CD4-positive, alpha-beta T cell treated with Interleukin-21 for 1 hour (primary cell): Measurements from ENCODE around the gene GABRD.
"Not testable (repeated sequence)": the region's sequence is repeated elsewhere in the genome, so short reads cannot be mapped to it uniquely, and the experiment has no call there.

Experiments
- DNase-seq: peaks from one replicate; pipeline ENCODE4 v3.0.0-alpha.2; 2020

The GABRD gene, protein sequence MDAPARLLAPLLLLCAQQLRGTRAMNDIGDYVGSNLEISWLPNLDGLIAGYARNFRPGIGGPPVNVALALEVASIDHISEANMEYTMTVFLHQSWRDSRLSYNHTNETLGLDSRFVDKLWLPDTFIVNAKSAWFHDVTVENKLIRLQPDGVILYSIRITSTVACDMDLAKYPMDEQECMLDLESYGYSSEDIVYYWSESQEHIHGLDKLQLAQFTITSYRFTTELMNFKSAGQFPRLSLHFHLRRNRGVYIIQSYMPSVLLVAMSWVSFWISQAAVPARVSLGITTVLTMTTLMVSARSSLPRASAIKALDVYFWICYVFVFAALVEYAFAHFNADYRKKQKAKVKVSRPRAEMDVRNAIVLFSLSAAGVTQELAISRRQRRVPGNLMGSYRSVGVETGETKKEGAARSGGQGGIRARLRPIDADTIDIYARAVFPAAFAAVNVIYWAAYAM

DNA sequence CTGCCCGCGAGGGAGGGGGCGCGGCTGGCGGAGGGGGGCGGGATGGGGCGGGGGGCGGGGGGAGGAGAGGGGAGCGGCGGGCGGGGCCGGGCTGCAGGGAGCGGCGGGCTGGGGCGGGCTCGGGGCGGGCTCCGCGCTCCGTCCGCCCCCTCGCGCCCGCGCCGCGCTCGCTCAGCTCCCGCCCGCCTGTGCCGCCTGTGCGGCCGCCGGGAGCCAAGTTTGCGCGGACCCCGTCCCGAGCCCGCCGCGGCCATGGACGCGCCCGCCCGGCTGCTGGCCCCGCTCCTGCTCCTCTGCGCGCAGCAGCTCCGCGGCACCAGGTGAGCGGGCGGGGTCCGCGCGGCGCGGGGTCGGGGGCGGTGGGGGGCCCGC, at the start of gene GABRD:
Gene GABRD, plus strand, starts transcription at position 174 of the 372 bp plus-strand sequence. Its CDS starts 79 bp downstream, at position 253.
- DNase-seq, result no peak

DNA sequence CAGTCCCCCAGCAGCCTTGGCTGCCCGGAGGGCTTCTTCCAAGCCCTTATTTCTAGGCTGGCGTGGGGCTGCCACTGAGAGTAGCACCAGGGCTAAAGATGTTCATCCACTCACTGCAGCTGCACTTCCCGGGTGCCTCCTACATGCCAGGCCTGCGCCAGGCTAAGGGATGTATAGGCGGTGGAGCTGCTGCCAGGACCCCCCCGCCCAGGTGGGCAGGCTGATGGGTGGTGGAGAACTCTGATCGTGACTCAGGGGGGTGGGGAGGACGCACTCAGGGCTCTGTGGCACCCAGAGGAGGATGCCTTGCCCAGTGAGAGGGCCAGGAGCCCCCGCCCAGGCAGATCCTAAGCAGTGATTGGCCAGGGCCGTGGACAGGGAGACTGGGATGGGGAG, 49.6 kb upstream of the GABRD start:
- no peak for DNase-seq

DNA sequence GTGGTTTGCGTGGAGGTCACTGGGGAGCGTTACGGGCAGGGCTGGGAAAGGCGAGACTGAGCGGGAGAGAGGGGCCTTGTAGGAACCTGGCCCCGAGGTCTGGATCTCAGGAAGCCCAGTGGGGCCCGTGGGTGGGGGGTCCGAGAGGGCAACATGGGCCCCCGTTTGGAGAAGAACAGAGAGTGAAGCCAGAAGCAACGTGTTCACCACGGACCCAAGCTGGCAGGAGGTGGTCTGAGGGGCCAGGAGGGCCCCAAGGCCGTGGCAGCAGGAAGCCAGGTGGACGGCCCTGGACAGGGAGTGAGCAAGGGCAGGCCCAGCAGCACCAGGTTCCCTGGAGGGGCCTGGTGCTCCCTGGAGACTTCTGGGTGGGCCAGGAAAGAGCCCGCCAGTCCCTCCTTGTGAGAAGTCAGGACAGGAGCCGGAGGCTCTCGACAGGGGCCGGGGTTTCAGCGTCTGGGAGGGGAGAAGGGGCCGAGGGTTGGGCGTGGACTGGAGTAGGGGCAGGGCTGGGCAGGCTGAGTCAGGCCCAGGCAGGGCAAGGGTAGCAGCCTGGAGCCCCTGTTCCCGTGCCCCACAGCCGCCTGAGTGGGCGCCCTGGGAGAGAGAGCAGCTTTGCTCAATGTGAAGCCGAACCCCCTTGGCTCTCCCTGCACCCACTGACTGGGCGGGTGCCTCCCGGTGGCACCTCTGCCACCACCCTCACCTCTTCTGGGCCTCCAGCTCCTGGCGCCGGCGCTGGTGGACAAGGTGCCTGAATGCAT, 49.0 kb upstream of the GABRD start:
- DNase-seq, result no peak

DNA sequence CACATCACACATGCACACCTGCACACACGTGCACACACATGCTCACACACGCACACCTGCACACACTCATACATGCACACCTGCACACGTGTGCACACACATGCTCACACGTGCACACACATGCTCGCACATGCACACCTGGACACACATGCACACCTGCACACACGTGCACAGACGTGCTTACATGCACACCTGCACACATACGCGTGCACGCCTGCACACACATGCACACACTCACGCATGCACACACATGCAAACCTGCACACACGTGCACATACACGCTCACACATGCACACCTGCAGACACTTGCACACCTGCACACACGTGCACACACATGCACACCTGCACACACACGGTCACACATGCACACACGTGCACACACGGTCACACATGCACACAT, 48.1 kb upstream of the GABRD start:
- DNase-seq, result no peak

DNA sequence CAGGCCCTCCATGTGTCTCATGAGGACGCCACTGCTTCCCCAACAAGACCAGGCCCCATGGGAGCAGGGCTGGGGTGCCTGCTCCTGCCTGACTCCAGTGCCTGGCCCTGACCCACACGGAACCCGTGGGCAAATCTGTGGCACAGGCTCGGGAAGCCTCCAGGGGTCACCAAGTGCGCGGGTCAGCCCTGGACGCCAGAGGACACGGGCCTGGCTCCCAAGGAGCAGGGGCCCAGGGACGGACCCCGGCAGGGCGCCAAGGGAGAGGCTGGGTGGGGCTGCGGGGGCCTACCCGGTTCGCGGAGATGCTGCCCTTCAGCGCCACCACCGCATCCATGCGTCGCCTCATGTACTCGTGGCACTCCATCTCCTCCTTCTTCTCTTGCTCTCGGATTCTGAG, 47.5 kb upstream of the GABRD start:
- no peak for DNase-seq

DNA sequence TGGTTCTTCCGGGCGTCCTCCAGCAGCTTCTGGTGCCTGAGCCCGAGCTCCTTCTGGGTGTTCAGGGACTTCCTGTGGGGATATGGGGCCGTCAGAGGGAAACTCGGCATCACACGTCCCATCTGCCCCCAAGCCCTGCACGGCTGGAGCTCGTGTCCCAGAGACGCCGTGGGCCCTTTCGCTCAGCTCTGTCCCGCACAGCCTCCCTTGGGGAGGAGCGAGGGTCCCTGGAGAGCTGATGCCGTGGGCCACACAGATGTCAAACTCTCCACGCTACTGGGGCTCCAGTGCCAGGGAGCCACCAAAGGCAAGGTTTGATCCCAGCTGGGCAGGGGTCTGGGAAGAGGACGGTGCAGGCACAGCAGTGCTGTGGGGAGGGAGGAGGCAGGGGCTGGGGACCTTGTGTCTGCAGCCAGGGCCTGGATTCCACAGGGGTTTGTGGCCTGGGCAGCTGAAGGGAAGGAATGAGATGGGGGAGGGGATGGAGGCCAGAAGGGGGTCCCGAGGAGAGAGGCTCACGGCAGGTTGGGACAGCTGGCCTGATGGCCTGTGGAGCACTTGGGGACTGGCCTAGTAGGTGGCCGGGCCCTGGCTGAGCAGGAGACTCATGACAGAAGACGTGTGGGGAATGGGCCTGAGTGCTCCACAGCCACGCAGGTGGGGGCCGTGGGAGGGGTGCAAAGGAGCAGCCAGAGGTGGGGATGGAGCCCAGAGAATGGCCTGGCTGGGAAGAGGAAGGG, 46.0 kb upstream of the GABRD start:
- no peak for DNase-seq

DNA sequence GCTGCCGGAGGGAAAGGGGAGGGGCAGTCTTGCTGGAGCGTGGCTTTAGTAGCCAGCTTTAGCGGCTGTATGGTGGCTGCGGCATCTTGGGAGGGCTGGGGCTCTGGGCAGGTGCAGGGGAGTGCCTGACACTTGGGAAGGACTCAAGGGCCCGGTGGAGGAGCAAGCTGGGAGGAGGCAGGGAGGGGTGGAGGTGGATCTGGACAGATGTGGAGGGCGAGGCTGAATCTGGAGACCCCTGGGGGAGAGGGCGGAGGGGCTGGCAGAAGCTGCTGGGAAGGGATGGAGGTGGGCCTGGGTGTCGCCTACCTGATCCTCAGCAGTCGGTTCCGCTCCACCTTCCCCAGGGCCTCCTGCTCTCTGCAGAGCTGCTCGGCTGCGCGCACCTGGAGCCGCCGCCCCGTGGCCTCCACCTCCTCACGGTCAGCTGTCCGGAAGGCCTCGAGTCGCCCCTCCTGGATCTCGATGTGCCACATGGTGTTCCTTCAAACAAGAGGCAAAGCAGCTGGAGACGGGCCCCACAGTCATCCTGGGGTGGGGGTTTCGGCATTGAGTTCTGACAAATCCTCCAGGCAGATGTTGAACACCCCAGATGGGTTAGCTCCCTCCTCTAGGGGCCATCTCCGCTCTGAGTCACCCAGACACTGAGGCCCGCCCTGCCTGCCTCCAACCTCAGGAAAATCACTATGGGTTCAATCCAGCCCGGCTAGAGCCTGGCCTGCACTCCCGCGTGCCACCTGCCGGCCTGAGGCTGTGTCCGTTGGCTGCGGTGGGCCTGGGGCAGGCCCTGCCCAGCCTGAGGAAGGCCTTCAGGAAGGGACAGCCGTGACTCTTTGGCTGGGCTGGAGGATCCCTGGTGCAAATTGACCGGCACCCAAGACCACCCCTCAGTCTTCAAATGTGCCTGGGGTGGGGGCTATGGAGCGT, 45.2 kb upstream of the GABRD start:
- DNase-seq, result no peak

DNA sequence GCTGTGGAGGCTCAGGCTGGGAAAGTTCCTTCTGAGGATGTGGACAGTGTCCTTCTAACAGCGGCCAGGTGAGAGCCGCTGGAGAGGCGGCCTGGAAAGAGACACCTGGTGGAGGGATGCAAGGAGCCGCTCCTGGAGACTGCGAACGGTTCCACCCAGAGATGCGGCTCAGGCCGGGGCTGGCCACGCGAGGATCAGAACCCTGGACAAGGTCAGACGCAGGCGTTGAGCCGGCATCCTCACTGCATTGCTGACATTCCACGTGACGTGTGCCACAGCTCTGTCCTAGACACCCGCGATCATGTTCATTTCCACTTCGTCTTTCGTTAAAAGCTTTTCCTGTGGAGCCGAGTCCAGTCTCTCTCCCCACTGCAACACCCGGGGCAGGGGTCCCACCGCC, 44.3 kb upstream of the GABRD start:
- DNase-seq, result no peak

DNA sequence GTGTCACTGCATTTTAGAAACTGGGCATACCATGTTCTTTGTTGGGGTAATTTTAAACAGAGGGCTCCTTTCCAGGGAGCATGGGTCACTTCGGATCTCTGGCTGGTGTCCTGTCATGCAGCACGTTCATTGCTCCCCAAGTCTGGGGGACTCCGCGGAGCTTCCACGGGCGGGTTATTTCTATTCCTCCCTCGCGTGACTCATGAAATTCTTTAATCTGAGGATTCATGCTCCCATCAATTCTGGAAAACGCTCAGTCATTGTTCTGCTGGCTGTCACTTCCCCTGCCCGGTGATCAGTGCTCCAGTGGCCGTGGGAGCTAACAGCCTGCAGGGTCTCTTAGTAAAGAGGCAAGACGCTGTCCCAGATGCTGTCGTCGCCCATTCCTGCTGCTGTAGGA, 43.6 kb upstream of the GABRD start:
- no peak for DNase-seq

DNA sequence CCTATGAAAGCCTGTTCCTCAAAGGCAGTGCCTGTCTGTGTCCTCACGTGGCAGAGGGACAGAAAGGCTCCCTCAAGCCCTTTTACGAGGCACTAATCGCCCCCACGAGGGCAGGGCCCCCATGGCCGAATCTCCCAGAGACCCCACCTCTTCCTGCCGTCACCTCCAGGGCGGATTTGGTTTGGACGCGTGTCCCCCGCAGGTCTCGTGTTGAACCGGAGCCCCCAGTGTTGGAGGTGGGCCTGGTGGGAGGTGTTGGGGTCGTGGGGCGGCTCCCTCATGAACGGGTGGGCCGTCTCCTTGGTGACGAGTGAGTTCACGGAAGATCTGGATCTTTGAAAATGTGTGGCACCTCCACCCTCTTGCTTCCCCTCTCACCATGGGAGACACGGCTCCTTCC, 43.1 kb upstream of the GABRD start:
- DNase-seq, result no peak

DNA sequence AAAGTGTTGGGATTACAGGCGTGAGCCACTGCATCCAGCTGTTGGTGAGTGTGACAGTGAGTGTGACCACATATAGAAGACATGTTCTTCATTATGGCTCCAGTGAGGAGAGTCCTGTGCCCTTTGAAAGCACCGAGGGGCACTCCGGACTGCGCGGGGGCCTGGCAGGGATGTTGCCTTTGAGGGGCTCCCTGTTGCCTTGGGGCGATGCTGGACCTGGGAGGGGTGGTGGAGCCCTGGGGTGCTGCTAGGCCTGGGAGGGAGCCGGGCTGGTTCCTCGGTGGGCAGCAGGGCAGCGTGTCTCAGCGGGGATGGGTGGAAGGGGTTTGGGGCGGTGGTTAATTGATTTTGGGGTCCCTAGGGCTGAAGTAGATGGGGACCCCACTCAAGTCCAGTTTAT, 41.0 kb upstream of the GABRD start:
- no peak for DNase-seq

DNA sequence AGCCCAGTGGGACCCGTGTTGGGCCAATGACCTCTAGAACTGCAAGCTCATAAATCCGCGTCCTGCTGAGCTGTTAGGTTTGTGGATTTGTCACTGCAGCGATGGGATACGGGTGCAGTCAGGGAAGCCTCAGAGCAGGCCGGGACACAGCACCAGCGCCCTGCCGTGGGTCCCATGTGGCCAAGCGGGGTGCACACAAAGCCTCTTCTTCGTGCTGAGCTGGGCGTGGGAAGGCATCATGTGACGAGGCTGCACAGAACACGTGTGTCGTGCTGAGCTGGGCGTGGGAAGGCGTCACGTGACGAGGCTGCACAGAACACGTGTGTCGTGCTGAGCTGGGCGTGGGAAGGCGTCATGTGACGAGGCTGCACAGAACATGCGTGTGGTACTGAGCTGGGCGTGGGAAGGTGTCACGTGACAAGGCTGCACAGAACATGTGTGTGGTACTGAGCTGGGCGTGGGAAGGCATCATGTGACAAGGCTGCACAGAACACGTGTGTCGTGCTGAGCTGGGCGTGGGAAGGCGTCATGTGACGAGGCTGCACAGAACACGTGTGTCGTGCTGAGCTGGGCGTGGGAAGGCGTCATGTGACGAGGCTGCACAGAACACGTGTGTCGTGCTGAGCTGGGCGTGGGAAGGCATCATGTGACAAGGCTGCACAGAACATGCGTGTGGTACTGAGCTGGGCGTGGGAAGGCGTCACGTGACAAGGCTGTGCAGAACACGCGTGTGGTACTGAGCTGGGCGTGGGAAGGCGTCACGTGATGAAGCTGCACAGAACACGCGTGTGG, 40.3 kb upstream of the GABRD start:
- not testable (repeated sequence) for DNase-seq

DNA sequence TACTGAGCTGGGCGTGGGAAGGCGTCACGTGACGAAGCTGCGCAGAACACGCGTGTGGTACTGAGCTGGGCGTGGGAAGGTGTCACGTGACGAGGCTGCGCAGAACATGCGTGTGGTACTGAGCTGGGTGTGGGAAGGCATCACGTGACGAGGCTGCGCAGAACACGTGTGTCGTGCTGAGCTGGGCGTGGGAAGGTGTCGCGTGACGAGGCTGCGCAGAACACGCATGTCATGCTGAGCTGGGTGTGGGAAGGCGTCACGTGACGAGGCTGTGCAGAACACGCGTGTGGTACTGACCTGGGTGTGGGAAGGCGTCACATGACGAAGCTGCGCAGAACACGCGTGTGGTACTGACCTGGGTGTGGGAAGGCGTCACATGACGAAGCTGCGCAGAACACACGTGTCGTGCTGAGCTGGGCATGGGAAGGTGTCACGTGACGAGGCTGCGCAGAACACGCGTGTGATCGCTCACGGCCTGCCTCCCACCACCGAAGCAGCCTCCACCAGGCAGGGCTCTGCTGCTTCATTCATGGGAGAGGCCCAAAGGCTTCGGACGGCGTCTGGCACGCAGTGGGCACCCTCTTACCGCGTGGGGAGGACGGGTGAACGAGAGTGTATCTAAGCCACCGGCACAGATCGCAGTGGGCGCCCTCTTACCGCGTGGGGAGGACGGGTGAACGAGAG, 39.5 kb upstream of the GABRD start:
- DNase-seq, result no peak

DNA sequence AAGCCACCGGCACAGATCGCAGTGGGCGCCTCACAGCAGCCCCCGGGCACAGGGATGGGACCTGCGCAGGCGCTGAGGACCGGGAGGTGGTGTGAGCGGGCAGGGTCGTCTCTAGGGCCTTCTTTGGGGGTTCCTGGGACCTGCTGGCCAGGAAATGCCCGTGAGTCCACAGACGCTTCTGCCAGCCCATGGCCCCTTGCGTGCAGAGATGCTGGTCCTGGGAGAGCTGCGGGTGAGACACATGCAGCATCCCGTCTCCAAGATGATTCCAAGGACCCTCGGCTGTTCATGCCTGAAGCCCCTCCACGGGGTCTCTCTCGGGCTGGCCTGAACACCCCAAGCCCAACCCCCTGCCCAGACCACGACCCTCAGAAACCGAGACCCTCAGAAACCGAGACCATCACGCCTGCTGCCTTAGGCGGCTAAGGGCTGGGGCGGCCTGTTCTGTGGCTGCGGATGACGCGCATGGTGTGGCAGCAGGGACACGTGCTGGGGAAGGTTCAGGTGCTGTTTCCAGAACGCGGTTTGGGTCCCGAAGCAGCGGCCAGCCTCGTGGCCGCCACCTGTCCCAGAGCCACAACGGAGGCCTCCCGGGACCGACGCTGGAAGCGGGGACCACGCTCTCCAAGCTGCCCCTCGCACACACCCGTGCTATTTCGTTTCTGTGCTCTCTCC, 38.5 kb upstream of the GABRD start:
- DNase-seq, result no peak

DNA sequence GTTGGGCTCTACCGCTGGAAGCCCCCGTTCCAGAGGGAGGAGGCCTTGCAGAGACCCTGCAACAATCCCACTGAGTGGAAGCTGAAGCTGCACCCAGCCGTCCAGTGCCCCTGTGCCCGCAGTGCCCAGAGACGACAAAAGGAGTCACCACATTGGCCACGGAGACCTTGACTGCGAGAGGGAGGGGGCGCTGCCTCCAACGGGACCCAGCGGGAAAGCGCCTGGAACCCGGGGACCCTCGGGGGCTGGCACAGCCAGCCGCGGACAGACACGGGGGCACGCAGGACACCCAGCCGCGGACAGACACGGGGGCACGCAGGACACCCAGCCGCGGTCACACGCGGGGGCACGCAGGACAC, 38.0 kb upstream of the GABRD start:
- DNase-seq, result no peak

DNA sequence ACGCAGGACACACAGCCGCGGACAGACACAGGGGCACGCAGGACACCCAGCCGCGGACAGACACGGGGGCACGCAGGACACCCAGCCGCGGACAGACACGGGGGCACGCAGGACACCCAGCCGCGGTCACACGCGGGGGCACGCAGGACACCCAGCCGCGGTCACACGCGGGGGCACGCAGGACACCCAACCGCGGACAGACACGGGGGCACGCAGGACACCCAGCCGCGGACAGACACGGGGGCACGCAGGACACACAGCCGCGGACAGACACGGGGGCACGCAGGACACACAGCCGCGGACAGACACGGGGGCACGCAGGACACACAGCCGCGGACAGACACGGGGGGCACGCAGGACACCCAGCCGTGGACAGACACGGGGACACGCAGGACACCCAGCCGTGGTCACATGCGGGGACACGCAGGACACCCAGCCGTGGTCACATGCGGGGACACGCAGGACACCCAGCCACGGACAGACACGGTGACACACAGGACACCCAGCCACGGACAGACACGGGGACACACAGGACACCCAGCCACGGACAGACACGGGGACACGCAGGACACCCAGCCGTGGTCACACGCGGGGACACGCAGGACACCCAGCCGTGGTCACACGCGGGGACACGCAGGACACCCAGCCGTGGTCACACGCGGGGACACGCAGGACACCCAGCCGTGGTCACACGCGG, 37.4 kb upstream of the GABRD start:
- not testable (repeated sequence) for DNase-seq

DNA sequence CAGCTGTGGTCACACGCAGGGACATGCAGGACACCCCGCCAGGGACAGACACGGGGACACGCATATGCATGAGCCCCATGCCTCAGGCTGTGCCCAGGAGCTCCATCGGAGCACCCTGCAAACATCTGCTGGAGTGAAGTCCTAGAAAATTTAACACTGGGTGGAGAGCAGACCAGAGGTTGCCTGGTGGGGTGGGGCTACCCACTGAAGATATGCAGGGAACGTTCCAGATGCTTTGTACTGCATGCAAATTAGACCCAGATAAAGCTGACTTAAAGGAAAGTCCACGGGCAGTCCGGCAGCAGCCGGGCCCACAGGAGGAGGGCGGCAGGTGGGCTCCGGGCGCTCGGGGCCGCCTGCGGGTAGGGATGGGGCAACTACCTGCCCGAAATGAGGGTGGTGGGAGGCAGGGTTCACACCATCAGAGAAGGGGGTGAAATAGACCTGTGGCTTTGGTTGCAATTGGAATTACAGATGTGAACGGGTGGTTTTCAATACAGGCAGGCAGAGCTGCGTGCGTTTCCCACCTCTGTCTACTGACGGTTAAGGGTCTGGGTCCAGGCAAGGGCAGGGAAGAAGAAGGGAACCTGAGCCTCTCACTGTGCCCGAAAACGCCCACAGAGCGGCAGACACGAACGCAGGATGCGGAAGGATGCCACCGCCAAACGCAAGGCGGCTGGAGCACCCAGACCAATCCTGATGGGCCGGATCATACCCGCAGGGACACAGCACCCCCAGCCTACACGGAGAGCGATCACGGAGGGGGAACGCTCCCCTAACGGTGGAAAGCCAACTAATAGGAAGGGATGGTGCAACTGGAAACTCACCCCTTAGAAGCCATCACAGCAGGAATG, 36.5 kb upstream of the GABRD start:
- no peak for DNase-seq

DNA sequence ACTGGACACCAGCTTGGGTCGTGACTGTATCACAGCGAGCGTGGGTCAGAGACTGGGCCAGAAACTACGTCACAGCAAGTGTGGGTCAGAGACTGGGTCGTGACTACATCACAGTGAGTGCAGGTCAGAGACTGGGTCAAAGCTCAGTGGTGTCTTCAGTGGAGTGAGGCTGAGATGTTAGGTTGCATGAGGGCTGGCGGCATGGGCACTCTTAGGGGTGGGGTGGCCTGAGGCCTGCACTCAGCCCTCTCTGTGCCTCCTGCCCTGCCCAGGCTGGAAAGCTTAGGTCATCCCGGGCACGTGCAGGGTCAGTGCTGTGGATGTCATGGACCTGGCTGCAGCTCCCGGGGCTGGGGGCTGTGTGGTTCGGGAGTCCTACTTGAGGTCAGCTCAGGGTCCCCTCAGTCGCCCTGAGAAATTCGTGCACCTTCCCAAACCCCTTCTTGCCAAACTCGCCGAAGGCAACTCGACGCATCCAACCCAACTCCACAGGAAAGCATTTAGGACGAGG, 34.5 kb upstream of the GABRD start:
- no peak for DNase-seq
